Neutrophil (primary cell): ENCODE data around the gene OSMR.

ENCODE experiments used
- H3K27ac ChIP-seq: fragments of 200-600 bp; sonication (generic); 2 replicates; pipeline ENCODE4 v1.5.1; 2016; ENCODE audit warnings: mild to moderate bottlenecking, moderate library complexity
- H3K27me3 ChIP-seq: fragments of 200-600 bp; sonication (generic); 2 replicates; pipeline ENCODE4 v1.6.0; 2016; ENCODE audit warnings: mild to moderate bottlenecking
- H3K36me3 ChIP-seq: fragments of 200-600 bp; sonication (generic); 2 replicates; pipeline ENCODE4 v1.5.1; 2017
- H3K4me1 ChIP-seq, 2 experiments: fragments of 200-600 bp in 1 of 2; sonication (generic) in 1 of 2; 1 replicate in 1 of 2; 2 replicates in 1 of 2; pipeline versions ENCODE4 v1.5.1 to v1.6.1; 2013 to 2016; ENCODE audit warnings: low read depth in 1 of 2, low read length in 1 of 2, mild to moderate bottlenecking in 1 of 2, moderate library complexity in 1 of 2; ENCODE audit not compliant: control insufficient read depth in 1 of 2, insufficient read depth in 1 of 2
- H3K4me3 ChIP-seq, 2 experiments: fragments of 200-600 bp in 1 of 2; sonication (generic) in 1 of 2; 1 replicate in 1 of 2; 2 replicates in 1 of 2; pipeline ENCODE4 v1.5.1; 2013 to 2016; ENCODE audit warnings: low read depth in 1 of 2, low read length in 1 of 2, mild to moderate bottlenecking in 1 of 2, moderate library complexity in 1 of 2
- H3K9me3 ChIP-seq: fragments of 200-600 bp; sonication (generic); 2 replicates; pipeline ENCODE4 v1.5.1; 2016
- TF ChIP-seq, protein P1 (sequence below): fragments of 200-600 bp; sonication (generic); IDR thresholded peaks from 2 replicates; pipeline ENCODE4 v1.5.1; 2016; ENCODE audit warnings: antibody characterized with exemption

The OSMR gene

DNA sequence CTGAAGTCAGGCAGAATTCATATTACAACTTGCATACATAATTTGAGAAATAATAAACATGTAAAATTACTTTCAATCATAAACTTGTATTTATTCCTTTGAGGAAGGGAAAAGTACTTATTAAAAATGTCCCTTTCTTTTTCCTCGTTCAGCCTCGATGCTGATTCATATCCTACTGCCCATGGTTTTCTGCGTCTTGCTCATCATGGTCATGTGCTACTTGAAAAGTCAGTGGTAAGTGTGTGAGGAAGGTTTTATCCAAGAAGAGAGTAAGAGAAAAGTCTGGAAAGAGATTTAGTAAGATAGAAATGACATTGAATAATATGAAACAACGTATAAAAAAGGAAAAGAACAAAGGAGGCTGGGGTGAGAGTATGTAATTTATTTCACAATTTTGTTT, 85.9 kb downstream of the OSMR start:
- Histone ChIP-seq H3K36me3 (peaks cover 12% of the 10 kb centered on the region), H3K4me3 (no peak overlapping the region), H3K27me3 (peaks cover 35% of the 10 kb centered on the region), H3K4me1 (no peaks in the 10 kb centered on the region), H3K27ac (no peak overlapping the region), H3K9me3 (no peaks in the 10 kb centered on the region)
- TF ChIP-seq, protein P1, sequence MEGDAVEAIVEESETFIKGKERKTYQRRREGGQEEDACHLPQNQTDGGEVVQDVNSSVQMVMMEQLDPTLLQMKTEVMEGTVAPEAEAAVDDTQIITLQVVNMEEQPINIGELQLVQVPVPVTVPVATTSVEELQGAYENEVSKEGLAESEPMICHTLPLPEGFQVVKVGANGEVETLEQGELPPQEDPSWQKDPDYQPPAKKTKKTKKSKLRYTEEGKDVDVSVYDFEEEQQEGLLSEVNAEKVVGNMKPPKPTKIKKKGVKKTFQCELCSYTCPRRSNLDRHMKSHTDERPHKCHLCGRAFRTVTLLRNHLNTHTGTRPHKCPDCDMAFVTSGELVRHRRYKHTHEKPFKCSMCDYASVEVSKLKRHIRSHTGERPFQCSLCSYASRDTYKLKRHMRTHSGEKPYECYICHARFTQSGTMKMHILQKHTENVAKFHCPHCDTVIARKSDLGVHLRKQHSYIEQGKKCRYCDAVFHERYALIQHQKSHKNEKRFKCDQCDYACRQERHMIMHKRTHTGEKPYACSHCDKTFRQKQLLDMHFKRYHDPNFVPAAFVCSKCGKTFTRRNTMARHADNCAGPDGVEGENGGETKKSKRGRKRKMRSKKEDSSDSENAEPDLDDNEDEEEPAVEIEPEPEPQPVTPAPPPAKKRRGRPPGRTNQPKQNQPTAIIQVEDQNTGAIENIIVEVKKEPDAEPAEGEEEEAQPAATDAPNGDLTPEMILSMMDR, result no peak

DNA sequence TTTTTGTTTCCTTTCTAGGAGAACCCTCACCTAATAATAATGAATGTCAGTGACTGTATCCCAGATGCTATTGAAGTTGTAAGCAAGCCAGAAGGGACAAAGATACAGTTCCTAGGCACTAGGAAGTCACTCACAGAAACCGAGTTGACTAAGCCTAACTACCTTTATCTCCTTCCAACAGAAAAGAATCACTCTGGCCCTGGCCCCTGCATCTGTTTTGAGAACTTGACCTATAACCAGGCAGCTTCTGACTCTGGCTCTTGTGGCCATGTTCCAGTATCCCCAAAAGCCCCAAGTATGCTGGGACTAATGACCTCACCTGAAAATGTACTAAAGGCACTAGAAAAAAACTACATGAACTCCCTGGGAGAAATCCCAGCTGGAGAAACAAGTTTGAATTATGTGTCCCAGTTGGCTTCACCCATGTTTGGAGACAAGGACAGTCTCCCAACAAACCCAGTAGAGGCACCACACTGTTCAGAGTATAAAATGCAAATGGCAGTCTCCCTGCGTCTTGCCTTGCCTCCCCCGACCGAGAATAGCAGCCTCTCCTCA, 87.1 kb downstream of the OSMR start:
- H3K27ac ChIP-seq, result no peak overlapping the region
- no peaks in the 10 kb centered on the region for H3K4me1 ChIP-seq
- H3K4me3 ChIP-seq, result no peak overlapping the region
- no peaks in the 10 kb centered on the region for H3K9me3 ChIP-seq
- peaks cover 29% of the 10 kb centered on the region for H3K27me3 ChIP-seq
- peaks cover 23% of the 10 kb centered on the region for H3K36me3 ChIP-seq
- TF ChIP-seq, protein P1, result no peak

DNA sequence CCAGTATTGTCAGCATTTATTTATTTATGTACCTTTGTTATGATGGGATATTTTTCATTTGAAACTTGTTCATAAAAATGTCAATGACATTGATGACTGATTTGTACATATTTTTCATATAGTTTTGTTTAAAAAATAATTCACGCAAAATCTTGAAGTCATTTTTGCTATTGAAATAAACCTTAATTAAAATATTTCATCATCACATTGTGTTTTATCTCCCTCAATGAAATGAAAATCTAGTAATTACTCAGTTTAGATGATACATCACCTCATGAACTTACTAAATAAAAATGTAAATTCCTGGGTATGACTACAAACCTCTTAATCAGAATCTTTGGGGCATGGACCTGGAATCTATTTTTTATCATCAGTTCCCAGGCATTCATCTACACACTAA, 89.6 kb downstream of the OSMR start:
- H3K4me3 ChIP-seq, result no peak overlapping the region
- peaks cover 44% of the 10 kb centered on the region for H3K36me3 ChIP-seq
- peaks cover 8% of the 10 kb centered on the region for H3K27me3 ChIP-seq
- no peaks in the 10 kb centered on the region for H3K9me3 ChIP-seq
- TF ChIP-seq, protein P1, result no peak
- H3K4me1 ChIP-seq, result no peaks in the 10 kb centered on the region
- no peak overlapping the region for H3K27ac ChIP-seq

DNA sequence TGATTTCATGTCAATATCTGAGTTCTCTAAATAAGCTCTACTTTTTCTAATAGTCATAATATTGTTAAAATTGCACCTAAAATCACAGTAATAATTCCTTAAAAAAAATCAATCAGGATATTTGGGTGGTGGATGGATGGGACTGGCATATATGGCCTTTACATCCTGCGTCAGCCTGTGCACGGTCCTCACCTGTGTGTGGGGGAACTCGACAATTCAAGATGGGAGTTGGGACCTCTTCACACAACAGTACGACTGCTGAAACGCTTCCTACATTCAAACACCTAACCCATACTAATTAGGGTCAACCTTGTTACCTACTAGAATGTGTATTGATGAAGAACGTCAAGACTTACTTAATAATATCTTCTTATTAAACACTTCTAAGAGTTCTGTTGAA, 90.5 kb downstream of the OSMR start:
- H3K36me3 ChIP-seq, result peaks cover 52% of the 10 kb centered on the region
- H3K9me3 ChIP-seq, result no peaks in the 10 kb centered on the region
- no peaks in the 10 kb centered on the region for H3K4me1 ChIP-seq
- peaks cover 5% of the 10 kb centered on the region for H3K27me3 ChIP-seq
- no peak overlapping the region for H3K27ac ChIP-seq
- TF ChIP-seq, protein P1, result no peak
- no peak overlapping the region for H3K4me3 ChIP-seq

DNA sequence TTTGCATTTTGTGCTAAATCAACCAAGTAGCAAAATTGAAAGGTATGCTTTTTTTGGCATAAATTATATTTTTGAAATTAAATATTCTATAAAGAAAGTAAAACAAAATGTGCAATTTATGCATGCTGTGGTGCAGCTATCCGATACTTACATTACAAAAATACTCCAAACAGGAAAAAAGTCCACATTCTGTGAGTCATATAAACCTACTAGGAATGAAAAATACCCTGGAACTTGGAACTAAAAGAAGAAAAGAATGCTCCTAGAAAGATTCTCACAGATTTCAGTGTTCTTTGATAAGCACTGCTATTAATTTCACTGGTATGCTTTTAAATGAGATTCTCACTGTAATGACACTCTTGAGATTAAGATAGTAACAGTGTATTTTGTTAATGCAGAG, 92.6 kb downstream of the OSMR start:
- H3K27ac ChIP-seq, result no peak overlapping the region
- no peaks in the 10 kb centered on the region for H3K9me3 ChIP-seq
- no peaks in the 10 kb centered on the region for H3K27me3 ChIP-seq
- peaks cover 74% of the 10 kb centered on the region for H3K36me3 ChIP-seq
- H3K4me3 ChIP-seq, result no peak overlapping the region
- TF ChIP-seq, protein P1, result no peak
- H3K4me1 ChIP-seq, result no peaks in the 10 kb centered on the region

DNA sequence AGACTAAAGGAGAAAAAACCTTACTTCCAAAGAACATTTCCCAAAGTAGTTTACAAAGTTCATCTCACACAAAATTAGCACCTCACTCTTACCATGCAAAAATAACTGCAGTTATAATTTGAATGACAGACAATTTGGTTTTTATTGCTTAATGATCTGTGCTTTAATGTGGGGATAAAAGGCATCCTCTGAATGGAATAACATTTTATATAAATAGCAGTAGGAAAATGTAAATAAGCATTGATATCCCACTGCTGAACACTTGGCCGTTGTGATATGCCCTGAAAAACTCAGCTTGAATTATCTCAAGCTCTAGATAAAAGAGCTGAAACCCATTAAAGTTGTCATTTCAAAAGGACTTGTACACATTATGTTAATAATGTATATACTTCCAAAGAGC, 93.2 kb downstream of the OSMR start:
- no peak overlapping the region for H3K27ac ChIP-seq
- TF ChIP-seq, protein P1, result no peak
- no peaks in the 10 kb centered on the region for H3K9me3 ChIP-seq
- no peak overlapping the region for H3K4me3 ChIP-seq
- no peaks in the 10 kb centered on the region for H3K27me3 ChIP-seq
- H3K36me3 ChIP-seq, result peaks cover 79% of the 10 kb centered on the region
- H3K4me1 ChIP-seq, result no peaks in the 10 kb centered on the region
